Lung (tissue), 12 donors: Measurements from ENCODE around the gene IKBKG. TPM values are rescaled to one million over a fixed set of nuclear protein-coding genes. Genes with fewer than 3 reads are reported as not detected.

Source experiments
- ATAC-seq: fragments of 200-7000 bp; cut with Tn5 transposase; one replicate; pipeline ENCODE4 v1.9.1; 2020; ENCODE audit warnings: moderate number of reproducible peaks; ENCODE audit not compliant: insufficient read depth, low FRiP score
- DNase-seq, 3 donors: peaks; one replicate each; pipeline ENCODE4 v3.0.0-alpha.2; 2013 to 2017
- H3K27ac ChIP-seq, 2 donors: one replicate each; pipeline ENCODE4 v1.5.1; 2013; ENCODE audit warnings: mild to moderate bottlenecking in 2 of 2, moderate library complexity in 2 of 2, control low read depth in 1 of 2, inconsistent platforms in 1 of 2, low read depth in 1 of 2, low read length in 1 of 2
- H3K27me3 ChIP-seq, 3 donors: one replicate each; pipeline ENCODE4 v1.5.1; 2013; ENCODE audit warnings: low read length in 2 of 3; ENCODE audit not compliant: control insufficient read depth in 3 of 3, insufficient read depth in 3 of 3
- H3K36me3 ChIP-seq, 4 donors: one replicate each; pipeline ENCODE4 v1.5.1; 2013; ENCODE audit warnings: low read length in 4 of 4, mild to moderate bottlenecking in 1 of 4, moderate library complexity in 1 of 4; ENCODE audit not compliant: control insufficient read depth in 4 of 4, insufficient read depth in 4 of 4
- H3K4me1 ChIP-seq, 5 donors: one replicate each; pipeline ENCODE4 v1.5.1; 2013; ENCODE audit warnings: low read length in 5 of 5, mild to moderate bottlenecking in 2 of 5, moderate library complexity in 1 of 5; ENCODE audit not compliant: control insufficient read depth in 5 of 5, insufficient read depth in 5 of 5
- H3K4me3 ChIP-seq: one replicate; pipeline ENCODE4 v1.5.1; 2013; ENCODE audit warnings: mild to moderate bottlenecking, control low read depth, moderate library complexity
- H3K9ac ChIP-seq, 2 donors: one replicate each; pipeline ENCODE4 v1.5.1; 2013; ENCODE audit warnings: low read length in 2 of 2, control low read depth in 1 of 2; ENCODE audit not compliant: insufficient read depth in 1 of 2
- H3K9me3 ChIP-seq, 4 donors: one replicate each; pipeline ENCODE4 v1.5.1; 2013; ENCODE audit warnings: low read length in 3 of 4, mild to moderate bottlenecking in 1 of 4, moderate library complexity in 1 of 4; ENCODE audit not compliant: control insufficient read depth in 4 of 4, insufficient read depth in 3 of 4
- CTCF ChIP-seq: IDR thresholded peaks from 2 replicates; pipeline ENCODE4 v1.5.1; 2012; ENCODE audit warnings: mild to moderate bottlenecking; ENCODE audit errors: control extremely low read depth, extremely low read depth
- WGBS, 2 donors: extraction: QIAGEN DNeasy Blood & Tissue Kit; methylation state at CpG; one replicate each; pipeline ENCODE4 v1.1.7; 2013; 5-methylcytosine and 5-hydroxymethylcytosine counted together
- polyA plus RNA-seq, 2 donors: library from polyadenylated mRNA; stranded (reverse); fragments of 200-250 nt; gene quantifications; one replicate each; pipeline ENCODE4 v1.2.1, GENCODE V29; 2013
- total RNA-seq, 2 donors: library from RNA; depleted of rRNA in 1 of 2; stranded (reverse); fragments of >200 nt in 1 of 2; gene quantifications; one replicate each; pipeline ENCODE4 v1.2.1, GENCODE V29; 2014 to 2021
- donor health status: control.
- donor health status: control.
- donor health status: Bipolar disorder and iron deficiency.
- donor health status: healthy.
- donor health status: DM: yes; HTN: yes; CAD: no.

The IKBKG gene
- total and polyA plus RNA-seq, 4 donors, result 12.0 to 58.3 (median 36.4) TPM

DNA sequence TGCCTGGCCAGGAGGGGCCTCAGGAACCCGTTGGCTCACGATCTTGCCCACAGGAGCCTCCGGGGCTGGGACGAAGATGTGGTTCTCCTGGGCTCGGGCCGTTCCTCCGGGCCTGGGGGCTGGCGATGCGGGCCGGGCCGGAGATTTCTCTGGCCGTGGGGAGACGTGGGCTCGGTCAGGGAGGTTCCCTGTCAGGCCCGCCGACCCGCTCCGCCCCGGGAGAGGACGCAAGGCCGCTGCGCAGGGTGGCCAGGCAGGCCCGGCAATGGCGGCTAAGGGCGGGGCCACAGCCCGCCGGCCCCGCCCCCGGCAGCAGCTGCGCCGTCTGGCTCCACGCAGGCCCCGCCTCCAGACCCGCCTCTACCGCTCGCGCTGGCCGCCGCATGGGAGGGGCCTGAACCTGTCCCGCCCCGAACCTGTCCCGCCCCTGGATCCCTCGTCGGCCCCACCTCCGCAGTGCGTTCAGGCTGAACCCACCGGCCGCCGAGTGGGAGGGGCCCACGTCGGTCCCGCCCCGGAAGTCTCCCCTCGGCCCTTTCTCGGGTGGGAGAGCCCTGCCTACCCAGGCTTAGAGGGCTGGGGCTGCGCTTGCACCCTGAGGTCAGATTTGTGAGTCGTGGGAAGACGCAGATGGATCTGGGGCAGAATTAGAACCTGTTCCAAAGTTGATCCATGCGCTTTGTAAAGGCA lies 31.3 kb upstream of the IKBKG start, which contains the start of gene FAM3A:
FAM3A (minus strand) TSS at position 267 of the 690 bp plus-strand sequence. CDS start 460 bp downstream, outside the sequence.
- no peaks in the 10 kb centered on the region for H3K27me3 ChIP-seq
- TF ChIP-seq CTCF, result no peak
- no peaks in the 10 kb centered on the region for H3K36me3 ChIP-seq
- H3K9me3 ChIP-seq, result peaks cover 0 to 8% (median 0%) of the 10 kb centered on the region in 4 donors
- peak in 2 of 3 donors; percentile 95 to 97 for DNase-seq
- peak within 1 kb of the TSS; percentile 87 to 92 for H3K27ac ChIP-seq
- ATAC-seq, result peak; percentile 95
- peak within 1 kb of the TSS; percentile 48 for H3K4me3 ChIP-seq
- peak within 1 kb of the TSS; percentile 0 to 91 for H3K9ac ChIP-seq
- H3K4me1 ChIP-seq, result peaks cover 0 to 15% (median 4%) of the 10 kb centered on the region in 5 donors
- 0 to 28% methylated on average over 27 to 59 of the region's 59 CpGs for WGBS, 2 donors

DNA sequence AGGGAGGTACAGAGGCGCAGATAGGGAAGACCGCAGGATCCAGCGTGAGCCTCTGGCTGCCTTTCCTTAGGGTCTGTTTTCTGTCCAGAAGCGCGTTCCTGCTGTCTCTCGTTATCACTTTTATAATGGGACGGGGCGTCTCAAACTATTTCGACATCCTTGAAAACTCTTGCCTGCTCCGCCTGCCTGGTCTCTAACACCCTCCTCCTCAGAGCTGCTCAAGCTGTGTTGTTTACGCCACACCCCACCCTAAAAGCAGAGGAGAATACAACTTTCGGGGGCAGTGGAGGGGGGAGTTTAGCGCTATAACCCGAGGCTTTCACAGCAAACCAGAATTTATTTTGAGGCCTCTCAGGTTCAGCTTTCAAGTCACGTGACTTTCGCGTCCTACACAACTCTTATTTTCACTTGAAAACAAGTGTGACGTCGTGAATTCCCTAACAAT lies 30.7 kb upstream of the IKBKG start:
- Histone ChIP-seq H3K9ac (peak overlapping the region; percentile 0 to 91), H3K27me3 (no peaks in the 10 kb centered on the region)
- peak; percentile 91 to 96 (median 96) for DNase-seq

DNA sequence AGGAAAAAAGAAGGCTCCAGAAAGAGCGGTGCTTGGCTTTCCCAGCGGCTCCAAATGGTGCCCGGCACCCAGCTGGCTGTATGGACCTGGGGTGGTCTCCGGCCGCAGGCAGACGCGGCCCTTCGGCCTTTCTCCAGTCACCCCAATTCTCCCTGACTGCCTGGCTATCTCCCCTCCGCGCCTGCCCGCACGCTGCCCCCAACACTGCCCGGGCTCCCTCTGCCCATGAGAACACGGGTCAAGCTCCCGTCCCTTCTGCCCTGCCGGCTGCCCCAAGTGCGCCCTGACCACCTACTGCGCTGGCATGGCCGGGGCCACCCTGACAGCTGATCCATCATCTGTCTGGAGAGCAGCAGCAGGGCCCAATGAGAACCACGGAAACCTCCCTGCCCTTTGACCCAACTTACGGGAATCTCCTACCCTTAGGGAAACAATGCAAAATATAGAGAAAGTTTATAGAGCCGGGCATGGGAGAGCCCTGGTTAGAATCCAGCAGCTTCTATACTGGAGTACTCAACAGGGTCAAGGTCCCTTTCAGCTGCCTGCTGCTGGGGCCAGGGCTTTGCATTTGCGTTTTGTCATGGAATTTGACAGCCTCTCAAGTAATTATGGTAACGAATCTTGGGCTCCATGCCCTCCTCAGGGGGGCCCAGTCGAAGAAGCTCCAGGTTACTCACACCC lies 30.2 kb upstream of the IKBKG start:
- WGBS, 2 donors, result 59 to 68% methylated on average over 19 to 25 of the region's 25 CpGs
- peak; percentile 60 to 77 (median 74) for DNase-seq
- Histone ChIP-seq H3K27me3 (no peaks in the 10 kb centered on the region), H3K4me1 (peaks cover 0 to 15% (median 4%) of the 10 kb centered on the region in 5 donors), H3K9me3 (peaks cover 0 to 5% (median 0%) of the 10 kb centered on the region in 4 donors), H3K27ac (peak overlapping the region; percentile 76 to 92), H3K4me3 (no peak overlapping the region), H3K9ac (peak overlapping the region; percentile 11 to 76), H3K36me3 (no peaks in the 10 kb centered on the region)
- TF ChIP-seq CTCF, result no peak
- ATAC-seq, result no peak

More for the DNA sequence above, 30.7 kb upstream of the IKBKG start:
- Histone ChIP-seq H3K9me3 (peaks cover 0 to 7% (median 0%) of the 10 kb centered on the region in 4 donors), H3K27ac (peak overlapping the region; percentile 76 to 92), H3K36me3 (no peaks in the 10 kb centered on the region), H3K4me3 (no peak overlapping the region), H3K4me1 (peaks cover 0 to 15% (median 4%) of the 10 kb centered on the region in 5 donors)
- ATAC-seq, result peak; percentile 17
- TF ChIP-seq CTCF, result no peak
- WGBS, 2 donors, result 4 to 36% methylated on average over 19 of the region's 19 CpGs
